ENCODE results near the gene MAP2K3. TPM values are rescaled to one million over a fixed set of nuclear protein-coding genes. Genes with fewer than 3 reads are reported as not detected.

Gene MAP2K3
- total RNA-seq, 1 donor from 2014 or later, result 36.2 TPM

DNA sequence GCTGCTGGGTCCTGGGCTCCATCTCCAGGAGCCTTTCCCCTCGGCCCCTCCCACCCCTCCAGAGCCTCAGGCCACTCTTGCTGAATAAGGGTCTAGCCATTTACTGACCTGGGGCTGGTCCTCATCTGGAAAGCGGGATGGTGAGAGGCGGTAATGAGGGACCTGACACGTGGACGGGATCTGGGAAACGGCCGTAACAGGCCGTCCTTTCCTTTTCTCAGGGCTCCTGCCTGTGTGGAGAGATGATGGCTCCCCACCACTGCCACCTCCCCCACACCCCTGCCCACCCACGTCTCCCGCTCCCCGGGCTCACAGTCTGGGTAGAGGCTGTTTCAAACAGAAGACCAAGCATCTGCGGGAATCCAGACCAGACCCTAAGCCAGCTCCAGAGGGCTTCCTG, 71.1 kb downstream of the MAP2K3 start:
- no peak overlapping the region for H3K27ac Mint-ChIP-seq (ENCODE audit: unreplicated experiment)
- H3K36me3 Mint-ChIP-seq (ENCODE audit: unreplicated experiment), result no peaks in the 10 kb centered on the region
- TF ChIP-seq, protein P1, sequence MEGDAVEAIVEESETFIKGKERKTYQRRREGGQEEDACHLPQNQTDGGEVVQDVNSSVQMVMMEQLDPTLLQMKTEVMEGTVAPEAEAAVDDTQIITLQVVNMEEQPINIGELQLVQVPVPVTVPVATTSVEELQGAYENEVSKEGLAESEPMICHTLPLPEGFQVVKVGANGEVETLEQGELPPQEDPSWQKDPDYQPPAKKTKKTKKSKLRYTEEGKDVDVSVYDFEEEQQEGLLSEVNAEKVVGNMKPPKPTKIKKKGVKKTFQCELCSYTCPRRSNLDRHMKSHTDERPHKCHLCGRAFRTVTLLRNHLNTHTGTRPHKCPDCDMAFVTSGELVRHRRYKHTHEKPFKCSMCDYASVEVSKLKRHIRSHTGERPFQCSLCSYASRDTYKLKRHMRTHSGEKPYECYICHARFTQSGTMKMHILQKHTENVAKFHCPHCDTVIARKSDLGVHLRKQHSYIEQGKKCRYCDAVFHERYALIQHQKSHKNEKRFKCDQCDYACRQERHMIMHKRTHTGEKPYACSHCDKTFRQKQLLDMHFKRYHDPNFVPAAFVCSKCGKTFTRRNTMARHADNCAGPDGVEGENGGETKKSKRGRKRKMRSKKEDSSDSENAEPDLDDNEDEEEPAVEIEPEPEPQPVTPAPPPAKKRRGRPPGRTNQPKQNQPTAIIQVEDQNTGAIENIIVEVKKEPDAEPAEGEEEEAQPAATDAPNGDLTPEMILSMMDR (IDR thresholded peaks at IDR 0.05), result no peak
- H3K9me3 Mint-ChIP-seq (ENCODE audit: unreplicated experiment), result no peaks in the 10 kb centered on the region
- H3K4me1 Mint-ChIP-seq (ENCODE audit: unreplicated experiment), result peaks cover 15% of the 10 kb centered on the region
- H3K4me3 Mint-ChIP-seq (ENCODE audit: unreplicated experiment), result no peak overlapping the region
- H3K27me3 Mint-ChIP-seq (ENCODE audit: unreplicated experiment), result no peaks in the 10 kb centered on the region
- DNase-seq (ENCODE audit: extremely low spot score, unreplicated experiment), result no peak

DNA sequence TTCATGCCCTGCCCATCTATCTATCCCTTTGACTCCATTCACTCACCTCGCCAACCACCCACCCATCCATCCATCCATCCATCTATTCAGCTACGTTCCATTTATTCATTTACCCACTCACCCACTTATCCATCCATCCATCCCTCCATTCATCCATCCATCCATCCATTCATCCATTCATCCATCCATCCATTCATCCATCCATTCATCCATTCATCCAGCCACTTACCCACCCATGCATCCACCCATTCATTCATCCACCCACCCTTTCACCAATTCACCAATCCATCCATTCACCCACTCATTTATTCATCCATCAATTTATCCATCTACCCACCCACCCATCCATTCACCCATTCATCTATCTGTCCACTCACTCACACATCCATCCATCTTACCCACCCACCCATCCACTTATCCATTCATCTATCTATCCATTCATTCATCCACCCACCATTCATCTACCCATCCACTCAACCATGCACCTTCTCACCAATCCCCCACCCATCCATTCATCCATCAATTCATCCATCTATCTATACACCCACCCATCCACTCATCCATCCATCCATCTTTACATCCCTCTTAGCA, 72.1 kb downstream of the MAP2K3 start:
- TF ChIP-seq, protein P1 (IDR thresholded peaks at IDR 0.05), result no peak
- no peak for DNase-seq (ENCODE audit: extremely low spot score, unreplicated experiment)
- H3K4me3 Mint-ChIP-seq (ENCODE audit: unreplicated experiment), result no peak overlapping the region
- no peak overlapping the region for H3K27ac Mint-ChIP-seq (ENCODE audit: unreplicated experiment)
- H3K27me3 Mint-ChIP-seq (ENCODE audit: unreplicated experiment), result no peaks in the 10 kb centered on the region
- H3K4me1 Mint-ChIP-seq (ENCODE audit: unreplicated experiment), result peaks cover 15% of the 10 kb centered on the region
- no peaks in the 10 kb centered on the region for H3K9me3 Mint-ChIP-seq (ENCODE audit: unreplicated experiment)
- H3K36me3 Mint-ChIP-seq (ENCODE audit: unreplicated experiment), result no peaks in the 10 kb centered on the region

DNA sequence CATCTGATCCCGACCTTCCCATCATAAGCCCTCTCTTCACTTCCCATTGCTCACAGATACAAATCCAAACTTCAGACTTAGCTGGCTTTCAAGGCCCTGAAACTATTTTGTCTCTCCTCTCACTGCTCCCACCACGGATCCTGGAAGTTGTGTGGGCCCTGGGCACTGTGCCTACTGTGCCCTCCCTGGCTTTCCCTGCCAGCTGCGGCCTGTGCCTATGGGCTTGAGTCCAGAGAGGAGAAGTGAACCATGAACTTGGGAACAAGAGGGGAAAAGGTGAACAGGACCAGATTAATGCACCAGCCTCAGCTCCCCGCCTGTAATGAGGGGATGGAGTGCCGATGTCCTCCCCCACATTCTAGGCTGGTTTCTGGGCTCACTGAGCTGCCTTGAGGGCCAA, 72.8 kb downstream of the MAP2K3 start:
- Mint-ChIP-seq H3K27me3 (ENCODE audit: unreplicated experiment) (no peaks in the 10 kb centered on the region), H3K27ac (ENCODE audit: unreplicated experiment) (no peak overlapping the region), H3K9me3 (ENCODE audit: unreplicated experiment) (no peaks in the 10 kb centered on the region), H3K36me3 (ENCODE audit: unreplicated experiment) (no peaks in the 10 kb centered on the region), H3K4me1 (ENCODE audit: unreplicated experiment) (peaks cover 15% of the 10 kb centered on the region), H3K4me3 (ENCODE audit: unreplicated experiment) (no peak overlapping the region)
- no peak for DNase-seq (ENCODE audit: extremely low spot score, unreplicated experiment)
- TF ChIP-seq, protein P1 (IDR thresholded peaks at IDR 0.05), result no peak

DNA sequence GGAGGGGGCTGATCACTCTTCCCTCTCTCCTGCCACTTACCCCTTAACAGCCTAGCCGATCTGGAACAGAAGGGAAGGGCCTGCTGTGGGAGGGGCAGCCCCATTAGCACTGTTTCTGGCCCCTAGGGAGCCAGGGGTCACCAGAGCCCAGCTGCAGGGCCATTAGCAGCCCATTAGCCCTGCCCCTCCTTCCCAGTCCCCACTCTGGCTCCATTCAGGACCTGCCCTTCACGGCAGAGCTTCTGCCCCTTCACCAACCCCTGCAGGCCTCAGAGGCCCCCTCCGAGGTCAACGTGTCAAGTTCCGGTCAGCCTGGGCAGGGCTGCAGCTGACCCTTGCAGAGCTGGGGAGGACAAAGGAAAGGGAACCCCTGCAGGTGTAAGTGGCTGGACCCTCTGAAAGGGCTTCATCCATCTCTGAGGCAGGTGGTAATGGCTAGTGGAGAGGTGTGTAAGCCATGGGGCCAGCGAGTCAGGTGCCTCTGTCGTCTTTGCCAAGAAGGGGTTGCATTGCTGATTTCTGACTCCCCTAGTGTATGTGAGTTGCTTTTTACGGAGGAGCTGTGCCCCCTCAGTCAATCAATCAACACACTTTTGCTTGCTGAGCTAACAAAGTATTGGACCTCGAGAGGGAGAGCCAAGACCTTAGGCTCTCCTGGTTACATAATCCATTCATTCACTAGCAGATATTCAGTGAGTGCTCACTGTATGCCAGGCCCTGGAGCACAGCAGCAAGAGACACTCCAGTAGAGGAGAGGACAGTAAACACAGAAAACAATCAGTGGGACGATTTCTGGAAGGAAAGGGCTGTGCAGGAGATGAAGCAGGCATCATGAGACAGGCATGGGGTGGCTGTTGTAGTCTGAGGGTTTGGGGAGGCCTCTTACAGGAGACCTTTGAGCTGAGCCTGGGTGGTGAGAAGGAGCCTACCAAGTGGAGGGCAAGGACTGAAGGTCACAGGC, 73.5 kb downstream of the MAP2K3 start:
- Mint-ChIP-seq H3K36me3 (ENCODE audit: unreplicated experiment) (no peaks in the 10 kb centered on the region), H3K27me3 (ENCODE audit: unreplicated experiment) (no peaks in the 10 kb centered on the region), H3K27ac (ENCODE audit: unreplicated experiment) (no peak overlapping the region), H3K4me3 (ENCODE audit: unreplicated experiment) (no peak overlapping the region), H3K4me1 (ENCODE audit: unreplicated experiment) (peaks cover 15% of the 10 kb centered on the region), H3K9me3 (ENCODE audit: unreplicated experiment) (no peaks in the 10 kb centered on the region)
- DNase-seq (ENCODE audit: extremely low spot score, unreplicated experiment), result no peak
- TF ChIP-seq, protein P1 (IDR thresholded peaks at IDR 0.05), result no peak

Measured in osteocyte (in vitro differentiated cells).